ENCODE measurements around the gene OSBPL6.

DNA sequence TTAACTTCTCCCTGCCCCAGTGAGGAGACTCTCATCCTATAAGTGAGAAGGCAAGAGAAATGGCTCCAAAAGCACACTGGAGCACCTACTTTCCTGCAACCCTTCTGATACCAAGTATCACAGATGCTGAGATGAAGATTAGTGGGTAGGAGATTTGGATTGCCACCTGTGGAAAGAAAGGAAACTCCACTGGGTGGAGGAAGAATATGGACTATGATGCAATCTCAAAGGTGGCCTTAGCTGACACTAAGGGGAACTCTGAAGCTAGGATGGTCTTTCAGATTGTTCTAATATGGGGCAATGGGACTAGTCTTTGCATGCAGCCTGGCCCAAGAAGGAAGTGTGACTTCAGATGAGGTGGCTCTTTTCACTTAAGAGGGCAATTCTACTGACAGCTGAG is 235.0 kb downstream of the OSBPL6 start:
- TF ChIP-seq YY1 (IDR thresholded peaks at IDR 0.05) (no peak), GABPA (IDR thresholded peaks at IDR 0.05 in 1 of 2, conservative IDR thresholded peaks at IDR 0.05 in 1 of 2) (no peak), JUND (IDR thresholded peaks at IDR 0.05) (no peak)
- TF ChIP-seq, protein P1, sequence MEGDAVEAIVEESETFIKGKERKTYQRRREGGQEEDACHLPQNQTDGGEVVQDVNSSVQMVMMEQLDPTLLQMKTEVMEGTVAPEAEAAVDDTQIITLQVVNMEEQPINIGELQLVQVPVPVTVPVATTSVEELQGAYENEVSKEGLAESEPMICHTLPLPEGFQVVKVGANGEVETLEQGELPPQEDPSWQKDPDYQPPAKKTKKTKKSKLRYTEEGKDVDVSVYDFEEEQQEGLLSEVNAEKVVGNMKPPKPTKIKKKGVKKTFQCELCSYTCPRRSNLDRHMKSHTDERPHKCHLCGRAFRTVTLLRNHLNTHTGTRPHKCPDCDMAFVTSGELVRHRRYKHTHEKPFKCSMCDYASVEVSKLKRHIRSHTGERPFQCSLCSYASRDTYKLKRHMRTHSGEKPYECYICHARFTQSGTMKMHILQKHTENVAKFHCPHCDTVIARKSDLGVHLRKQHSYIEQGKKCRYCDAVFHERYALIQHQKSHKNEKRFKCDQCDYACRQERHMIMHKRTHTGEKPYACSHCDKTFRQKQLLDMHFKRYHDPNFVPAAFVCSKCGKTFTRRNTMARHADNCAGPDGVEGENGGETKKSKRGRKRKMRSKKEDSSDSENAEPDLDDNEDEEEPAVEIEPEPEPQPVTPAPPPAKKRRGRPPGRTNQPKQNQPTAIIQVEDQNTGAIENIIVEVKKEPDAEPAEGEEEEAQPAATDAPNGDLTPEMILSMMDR (IDR thresholded peaks at IDR 0.05; ENCODE audit: low read depth, low read length, missing input control) = no peak

All from liver (tissue), 3 donors.